A549 treated with RU486 at 1 μM for 4 hours (cell line): ENCODE measurements around the gene SEPSECS. TPM values are rescaled to one million over a fixed set of nuclear protein-coding genes. Genes with fewer than 3 reads are reported as not detected.

Experiments used
- total RNA-seq: library from RNA; stranded (reverse); fragments of 200-300 nt; extraction: Qiagen RNA extraction; gene quantifications from 5 replicates; pipeline ENCODE4 v1.2.3, GENCODE V29; 2022; ENCODE audit warnings: low read depth

Gene SEPSECS
- 2.1 to 3.2 TPM (median 2.5 TPM) in 5 replicates for total RNA-seq

GRCh38 chr4:25159837-25160713, at the start of gene SEPSECS:
TSS of gene SEPSECS (minus strand) at chr4:25160449. CDS start at chr4:25160369, 80 bp downstream.

Other genes starting within 250 kb of the SEPSECS start
- 1.4 to 2.0 TPM (median 1.9 TPM) in 5 replicates for gene CCDC149, start 247.4 kb downstream of the SEPSECS start, total RNA-seq
- 0.09 to 0.38 TPM (median 0.25 TPM) in 5 replicates for gene LGI2, start 129.5 kb downstream of the SEPSECS start, total RNA-seq
- 2.3 to 8.6 TPM (median 8.0 TPM) in 5 replicates for gene PI4K2B, start 73.6 kb upstream of the SEPSECS start, total RNA-seq
- 3.9 to 5.1 TPM (median 4.5 TPM) in 5 replicates for gene ZCCHC4, start 152.3 kb upstream of the SEPSECS start, total RNA-seq
- gene ANAPC4, start 216.8 kb upstream of the SEPSECS start, total RNA-seq, result 7.2 to 13.2 TPM (median 12.5 TPM) in 5 replicates